CD4-positive, alpha-beta T cell treated with Interferon alpha-2 for 1 hour (primary cell): ENCODE results near the gene LMNA.
"Not testable (repeated sequence)": the region's sequence is repeated elsewhere in the genome, so short reads cannot be mapped to it uniquely, and the experiment has no call there.

Source experiments
- DNase-seq, 2 donors: peaks; one replicate each; pipeline ENCODE4 v3.0.0-alpha.2; 2020 to 2022

LMNA gene

DNA sequence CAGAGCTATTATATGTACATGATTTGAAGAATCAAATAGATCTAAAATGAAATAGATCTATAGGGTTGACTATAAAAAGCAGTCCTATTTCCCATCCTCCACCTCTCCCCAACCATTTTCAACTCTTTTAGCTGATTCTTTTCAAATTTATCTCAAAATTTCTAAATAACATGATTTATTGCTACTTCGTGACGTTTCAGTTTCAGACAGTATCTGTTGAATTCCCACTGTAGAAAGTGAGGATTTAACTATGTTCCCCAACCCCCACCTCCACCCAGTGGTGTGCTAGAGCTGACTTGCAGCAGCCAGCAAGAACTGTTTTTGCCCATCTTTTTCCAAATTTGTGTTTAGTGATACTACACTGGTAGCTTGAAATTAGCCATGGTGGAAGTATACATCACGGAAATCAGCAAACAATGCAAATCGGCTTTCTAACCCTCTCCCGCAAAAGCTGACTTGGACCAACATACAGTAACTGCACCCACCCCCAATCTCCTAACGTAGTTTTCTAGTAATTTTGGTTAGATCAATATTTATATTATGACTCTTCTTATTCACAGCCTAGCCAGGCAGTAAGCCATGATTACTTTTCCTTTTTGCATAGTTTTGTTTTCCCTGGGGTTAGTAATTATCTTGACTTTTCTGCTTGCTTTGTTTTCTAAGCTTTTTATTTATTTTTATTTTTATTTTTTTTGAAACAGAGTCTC lies 49.8 kb downstream of the LMNA start:
- DNase-seq = no peak

DNA sequence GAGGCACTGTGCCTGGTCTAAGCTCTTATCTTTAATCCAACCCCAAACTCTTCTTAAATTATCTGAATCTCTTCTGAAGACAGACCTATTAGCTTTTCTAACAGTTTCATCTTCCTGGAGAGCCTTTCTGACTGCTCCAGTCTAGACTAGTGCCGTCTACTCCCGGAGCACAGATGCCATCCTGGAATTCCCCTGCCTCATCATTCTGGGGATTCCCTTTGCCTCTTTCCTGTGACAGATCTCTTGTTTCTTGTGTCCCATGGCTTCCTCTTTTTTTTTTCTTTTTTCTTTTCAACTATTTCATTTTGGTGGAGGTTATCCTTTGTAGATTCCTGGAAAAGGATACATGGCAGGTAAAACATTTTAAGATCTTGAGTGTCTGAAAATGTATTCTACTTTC lies 50.6 kb downstream of the LMNA start:
- no peak for DNase-seq

DNA sequence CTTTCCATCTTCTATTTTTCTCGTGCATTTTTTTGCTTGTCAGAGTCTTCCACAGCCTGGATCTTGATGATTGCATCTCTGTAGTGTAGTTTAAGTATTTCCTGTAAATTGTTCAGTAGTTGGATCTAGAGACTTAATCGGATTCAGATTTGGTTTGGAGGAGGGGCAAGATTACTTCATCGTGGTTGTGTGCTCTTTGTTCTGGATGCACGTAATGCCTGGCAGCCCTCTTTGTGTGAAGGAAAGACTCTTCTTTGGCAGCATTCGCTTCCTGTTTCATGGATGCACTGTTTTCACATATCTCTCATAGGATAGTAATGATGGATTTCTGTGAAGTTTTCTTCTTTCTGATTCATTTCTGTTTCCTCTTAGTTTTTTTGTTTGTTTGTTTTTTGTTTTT lies 53.0 kb downstream of the LMNA start:
- no peak for DNase-seq

DNA sequence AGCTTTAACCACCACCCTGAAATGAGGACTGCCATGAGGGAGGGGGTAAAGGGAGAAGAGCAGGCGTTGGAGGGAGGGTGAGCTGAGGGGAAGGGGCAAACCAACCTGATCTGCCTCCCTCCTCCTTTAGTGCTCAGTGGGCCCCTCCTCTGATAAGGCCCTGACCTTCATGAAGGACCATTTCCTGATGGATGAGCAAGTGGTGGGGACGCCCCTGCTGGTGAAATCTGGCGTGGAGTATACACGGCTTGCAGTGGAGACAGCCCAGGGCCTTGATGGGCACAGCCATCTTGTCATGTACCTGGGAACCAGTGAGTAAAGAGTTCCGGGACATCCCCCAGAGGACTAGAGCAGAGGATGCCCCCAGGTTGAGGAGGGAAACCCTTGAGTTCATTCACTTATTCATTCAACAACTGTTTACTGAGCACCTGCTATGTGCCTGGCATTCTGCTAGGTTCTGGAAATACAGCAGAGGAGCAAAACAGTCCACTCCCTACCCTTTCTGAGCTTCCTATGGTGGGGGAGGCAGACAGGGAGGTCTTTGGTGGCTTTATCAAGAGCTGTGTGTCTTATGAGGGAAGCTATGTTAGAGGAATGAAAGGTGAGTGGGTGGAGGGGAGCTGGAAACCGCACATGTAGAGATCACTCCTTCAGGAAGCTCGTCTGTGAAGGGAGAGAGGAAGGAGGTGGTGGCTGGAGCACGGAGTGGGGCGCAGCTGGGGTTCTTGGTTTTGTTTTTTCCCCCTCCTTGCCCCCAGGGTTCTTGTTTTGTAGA lies 58.4 kb downstream of the LMNA start:
- DNase-seq = no peak

DNA sequence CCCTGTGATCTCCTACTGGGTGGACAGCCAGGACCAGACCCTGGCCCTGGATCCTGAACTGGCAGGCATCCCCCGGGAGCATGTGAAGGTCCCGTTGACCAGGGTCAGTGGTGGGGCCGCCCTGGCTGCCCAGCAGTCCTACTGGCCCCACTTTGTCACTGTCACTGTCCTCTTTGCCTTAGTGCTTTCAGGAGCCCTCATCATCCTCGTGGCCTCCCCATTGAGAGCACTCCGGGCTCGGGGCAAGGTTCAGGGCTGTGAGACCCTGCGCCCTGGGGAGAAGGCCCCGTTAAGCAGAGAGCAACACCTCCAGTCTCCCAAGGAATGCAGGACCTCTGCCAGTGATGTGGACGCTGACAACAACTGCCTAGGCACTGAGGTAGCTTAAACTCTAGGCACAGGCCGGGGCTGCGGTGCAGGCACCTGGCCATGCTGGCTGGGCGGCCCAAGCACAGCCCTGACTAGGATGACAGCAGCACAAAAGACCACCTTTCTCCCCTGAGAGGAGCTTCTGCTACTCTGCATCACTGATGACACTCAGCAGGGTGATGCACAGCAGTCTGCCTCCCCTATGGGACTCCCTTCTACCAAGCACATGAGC lies 62.2 kb downstream of the LMNA start:
- DNase-seq = no peak

DNA sequence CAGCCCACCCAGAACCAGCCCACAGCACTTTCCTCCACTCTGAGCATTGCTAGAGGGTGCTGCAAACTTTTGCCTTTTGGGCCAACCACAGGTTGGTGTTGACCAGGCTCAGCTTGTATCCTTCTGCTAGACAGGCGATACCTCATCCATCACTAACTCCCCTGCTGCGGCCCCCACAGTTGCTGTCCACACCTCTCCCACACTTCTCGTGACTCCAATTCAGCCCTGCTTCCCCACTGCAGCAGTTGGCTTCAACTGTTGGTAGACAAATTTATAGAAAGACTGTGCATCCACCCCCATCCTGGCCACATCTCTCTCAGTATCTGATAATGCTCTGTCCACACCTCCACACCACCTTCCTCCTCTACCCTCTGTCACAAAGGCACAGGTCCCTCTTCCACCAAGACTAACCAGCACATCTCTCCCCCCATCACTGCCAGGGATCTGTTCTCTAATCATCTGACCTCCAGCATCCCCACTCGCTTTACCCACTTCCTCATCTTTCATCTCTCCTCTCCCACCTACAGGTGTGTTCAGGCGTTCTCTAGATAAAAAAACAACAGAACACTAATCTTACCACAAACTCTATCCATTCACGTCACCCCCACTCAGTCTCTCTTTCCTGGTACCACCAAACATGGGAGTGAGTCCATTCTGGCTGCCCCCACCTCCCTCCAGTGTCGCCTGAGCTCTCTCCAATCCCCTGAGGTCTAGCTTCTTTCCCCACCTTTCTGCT lies 63.6 kb downstream of the LMNA start:
- DNase-seq = no peak

DNA sequence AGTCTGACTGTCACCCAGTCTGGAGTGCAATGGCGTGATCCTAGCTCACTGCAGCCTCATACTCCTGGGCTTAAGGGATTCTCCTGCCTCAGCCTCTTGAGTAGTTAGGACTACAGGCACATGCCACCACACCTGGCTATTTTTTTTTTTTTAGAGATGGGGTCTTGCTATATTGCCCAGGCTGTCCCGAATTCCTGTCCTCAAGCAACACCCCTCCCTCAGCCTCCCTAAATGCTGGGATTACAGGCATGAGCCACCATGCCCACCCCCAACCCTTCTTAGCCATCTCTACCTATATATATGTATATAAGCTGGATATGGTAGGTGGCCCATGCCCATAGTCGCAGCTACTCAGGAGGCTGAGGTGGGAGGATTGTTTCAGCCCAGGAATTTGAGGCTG lies 66.0 kb downstream of the LMNA start:
- DNase-seq = no peak

DNA sequence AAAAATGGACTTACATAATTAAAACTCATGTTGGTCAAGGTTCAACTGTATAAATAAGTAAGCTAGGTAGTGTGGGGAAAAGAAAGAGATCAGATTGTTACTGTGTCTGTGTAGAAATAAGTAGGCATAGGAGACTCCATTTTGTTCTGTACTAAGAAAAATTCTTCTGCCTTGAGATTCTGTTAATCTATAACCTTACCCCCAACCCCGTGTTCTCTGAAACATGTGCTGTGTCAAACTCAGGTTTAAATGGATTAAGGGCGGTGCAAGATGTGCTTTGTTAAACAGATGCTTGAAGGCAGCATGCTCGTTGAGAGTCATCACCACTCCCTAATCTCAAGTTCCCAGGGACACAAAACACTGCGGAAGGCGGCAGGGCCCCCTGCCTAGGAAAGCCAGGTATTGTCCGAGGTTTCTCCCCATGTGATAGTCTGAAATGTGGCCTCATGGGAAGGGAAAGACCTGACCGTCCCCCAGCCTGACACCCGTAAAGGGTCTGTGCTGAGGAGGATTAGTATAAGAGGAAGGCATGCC lies 66.9 kb downstream of the LMNA start:
- DNase-seq = not testable (repeated sequence)

DNA sequence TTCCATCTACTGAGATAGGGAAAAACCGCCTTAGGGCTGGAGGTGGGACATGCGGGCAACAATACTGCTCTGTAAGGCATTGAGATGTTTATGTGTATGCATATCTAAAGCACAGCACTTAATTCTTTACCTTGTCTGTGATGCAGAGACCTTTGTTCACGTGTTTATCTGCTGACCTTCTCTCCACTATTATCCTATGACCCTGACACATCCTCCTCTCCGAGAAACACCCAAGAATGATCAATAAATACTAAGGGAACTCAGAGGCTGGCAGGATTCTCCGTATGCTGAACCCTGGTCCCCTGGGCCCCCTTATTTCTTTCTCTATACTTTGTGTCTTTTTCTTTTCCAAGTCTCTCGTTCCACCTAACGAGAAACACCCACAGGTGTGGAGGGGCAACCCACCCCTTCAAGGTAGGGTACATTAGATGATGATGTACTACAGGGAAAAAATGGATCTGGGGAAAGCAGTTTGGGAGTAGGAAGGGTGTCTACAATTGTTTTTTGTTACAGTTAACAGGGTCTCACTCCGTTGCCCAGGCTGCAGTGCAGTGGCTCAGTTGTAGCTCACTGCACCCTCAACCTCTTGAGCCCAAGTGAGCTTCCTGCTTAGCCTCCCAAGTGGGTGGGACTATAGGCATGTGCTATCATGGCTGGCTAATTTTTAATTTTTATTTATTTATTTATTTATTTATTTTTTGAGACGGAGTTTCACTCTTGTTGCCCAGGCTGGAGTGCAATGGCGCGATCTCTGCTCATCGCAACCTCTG lies 67.7 kb downstream of the LMNA start:
- not testable (repeated sequence) for DNase-seq

DNA sequence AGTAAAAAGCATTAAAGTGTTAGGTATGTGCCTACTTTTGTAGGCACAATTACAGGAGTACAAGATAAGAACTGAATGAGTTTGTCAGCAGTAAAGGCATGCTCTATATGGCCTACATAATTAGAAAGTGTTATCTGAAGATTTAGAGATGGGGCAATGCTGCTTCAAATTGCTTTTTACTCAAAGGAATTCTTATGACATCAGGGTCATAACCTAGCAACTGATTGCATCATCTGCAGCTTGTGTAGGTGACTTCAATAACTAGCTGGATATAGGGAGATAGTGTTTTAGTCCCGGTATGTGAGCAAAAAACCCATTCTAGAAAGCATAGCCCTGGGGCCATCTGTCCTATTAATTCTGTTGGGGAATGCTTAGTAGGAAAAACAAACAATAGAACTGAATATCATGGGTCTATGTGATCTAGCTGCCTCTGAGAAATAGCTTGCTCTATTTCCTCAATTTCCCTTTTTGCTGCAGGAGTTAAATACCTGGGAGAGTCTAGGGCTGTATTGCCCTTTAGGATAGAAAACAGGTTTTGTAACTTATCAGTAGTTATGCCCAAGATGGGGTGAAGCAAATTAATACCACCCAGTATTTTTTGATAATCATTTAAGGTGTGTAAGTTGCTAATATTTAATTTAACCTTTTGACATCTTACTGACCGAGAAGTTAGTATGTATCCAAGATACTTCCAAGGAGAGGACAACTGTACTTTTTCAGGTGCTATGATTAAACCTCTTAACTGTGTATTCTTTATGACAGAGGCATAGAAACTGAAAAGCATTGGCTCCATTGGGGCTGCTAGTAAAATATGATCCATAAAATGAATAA lies 72.1 kb downstream of the LMNA start:
- DNase-seq = not testable (repeated sequence)
